GM12891 (cell line): ENCODE results near the gene CACNG4.

Source experiments
- DNase-seq: peaks from one replicate; pipeline ENCODE4 v3.0.0; 2011; ENCODE audit warnings: low spot score; ENCODE audit not compliant: insufficient read length
- FAIRE-seq: peaks from 2 replicates; lab custom pipeline; 2011; peaks lifted over from hg19 to GRCh38; lab: Jason Lieb, UNC
- PAX5 ChIP-seq: IDR thresholded peaks from 2 replicates; pipeline ENCODE4 v1.6.1; 2011; ENCODE audit warnings: low read length, moderate library complexity, mild to moderate bottlenecking; ENCODE audit not compliant: insufficient read depth, severe bottlenecking
- POLR2A ChIP-seq: IDR thresholded peaks from 2 replicates; pipeline ENCODE4 v1.6.1; 2011; ENCODE audit warnings: low read depth, low read length, control low read depth
- POLR2AphosphoS5 ChIP-seq: IDR thresholded peaks from 2 replicates; pipeline ENCODE4 v1.6.1; 2011; ENCODE audit warnings: low read depth, low read length, control low read depth
- POU2F2 ChIP-seq: IDR thresholded peaks from 2 replicates; pipeline ENCODE4 v1.6.1; 2011; ENCODE audit warnings: low read depth, mild to moderate bottlenecking, control low read depth, low read length, moderate library complexity
- SPI1 ChIP-seq: IDR thresholded peaks from 2 replicates; pipeline ENCODE4 v1.6.1; 2011; ENCODE audit warnings: low read depth, low read length, control low read depth
- TAF1 ChIP-seq: IDR thresholded peaks from 2 replicates; pipeline ENCODE4 v1.6.1; 2011; ENCODE audit warnings: low read depth, low read length, control low read depth

Gene CACNG4

GRCh38 chr17:67044940-67045339 lies 80.4 kb downstream of the CACNG4 start:
- FAIRE-seq (no peak), DNase-seq (no peak)
- TF ChIP-seq PAX5 (no peak), POLR2AphosphoS5 (no peak), SPI1 (no peak), TAF1 (no peak), POLR2A (no peak), POU2F2 (no peak)

- no peak for FAIRE-seq
- no peak for TF ChIP-seq POLR2AphosphoS5
- TF ChIP-seq POU2F2: no peak
- TF ChIP-seq SPI1: no peak
- no peak for TF ChIP-seq TAF1
- no peak for TF ChIP-seq POLR2A
- no peak for TF ChIP-seq PAX5
- DNase-seq: no peak
Observed at GRCh38 chr17:67046398-67046797, 81.9 kb downstream of the CACNG4 start.

- FAIRE-seq: no peak
- DNase-seq: no peak
- no peak for TF ChIP-seq PAX5
- no peak for TF ChIP-seq POLR2AphosphoS5
- no peak for TF ChIP-seq SPI1
- no peak for TF ChIP-seq POU2F2
- no peak for TF ChIP-seq TAF1
- no peak for TF ChIP-seq POLR2A
Observed at GRCh38 chr17:67047382-67047781, 82.9 kb downstream of the CACNG4 start.

GRCh38 chr17:67049025-67049739 lies 84.7 kb downstream of the CACNG4 start:
- FAIRE-seq (no peak), DNase-seq (no peak)
- TF ChIP-seq POU2F2 (no peak), TAF1 (no peak), POLR2AphosphoS5 (no peak), POLR2A (no peak), SPI1 (no peak), PAX5 (no peak)

- TF ChIP-seq SPI1: no peak
- no peak for TF ChIP-seq TAF1
- no peak for TF ChIP-seq POLR2A
- no peak for TF ChIP-seq PAX5
- no peak for TF ChIP-seq POLR2AphosphoS5
- TF ChIP-seq POU2F2: no peak
- DNase-seq (no peak), FAIRE-seq (no peak)
Observed at GRCh38 chr17:67050066-67050465, 85.6 kb downstream of the CACNG4 start.

- TF ChIP-seq TAF1 (no peak), PAX5 (no peak), POLR2AphosphoS5 (no peak), POLR2A (no peak), SPI1 (no peak), POU2F2 (no peak)
- FAIRE-seq: no peak
- DNase-seq: no peak
Observed at GRCh38 chr17:67050471-67051154, 86.1 kb downstream of the CACNG4 start.

GRCh38 chr17:67051155-67051538 lies 86.6 kb downstream of the CACNG4 start:
- TF ChIP-seq POLR2AphosphoS5 (no peak), TAF1 (no peak)
- FAIRE-seq: no peak
- DNase-seq: no peak

GRCh38 chr17:67051837-67052236 lies 87.3 kb downstream of the CACNG4 start:
- DNase-seq: no peak
- no peak for FAIRE-seq
- TF ChIP-seq POU2F2: no peak
- TF ChIP-seq POLR2A: no peak
- no peak for TF ChIP-seq TAF1
- no peak for TF ChIP-seq SPI1
- no peak for TF ChIP-seq POLR2AphosphoS5
- TF ChIP-seq PAX5: no peak

- FAIRE-seq (no peak), DNase-seq (no peak)
- TF ChIP-seq POU2F2: no peak
- no peak for TF ChIP-seq POLR2A
- TF ChIP-seq SPI1: no peak
- TF ChIP-seq POLR2AphosphoS5: no peak
- no peak for TF ChIP-seq PAX5
- no peak for TF ChIP-seq TAF1
Observed at GRCh38 chr17:67052720-67053437, 88.4 kb downstream of the CACNG4 start.
